ENCODE data around the gene SMC3. TPM values are rescaled to one million over a fixed set of nuclear protein-coding genes. Genes with fewer than 3 reads are reported as not detected.

Gene SMC3
- total and polyA plus RNA-seq, 12 donors = 10.0 to 38.8 (median 21.5) TPM

DNA sequence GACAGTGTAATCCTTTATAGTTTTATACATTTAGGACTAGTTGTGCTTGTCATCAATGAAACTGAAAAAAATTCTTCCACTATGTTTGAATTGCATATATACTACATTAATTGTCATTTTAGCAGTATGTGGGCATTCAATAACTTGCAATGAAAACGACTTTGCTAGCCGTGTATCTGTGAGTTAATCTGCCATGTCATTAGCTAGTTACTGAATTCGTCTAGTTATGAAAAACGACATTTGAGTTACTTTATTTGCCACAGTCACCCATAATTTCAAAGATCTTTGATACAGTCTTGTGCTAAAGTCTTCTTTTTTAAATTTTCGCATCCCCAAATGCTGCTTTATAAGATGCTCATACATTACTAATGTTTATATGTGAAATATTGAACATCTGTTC, 18.3 kb upstream of the SMC3 start:
- no peak for DNase-seq
- intact Hi-C loops (cut with DNase I) = loop anchor here in 1 of 2 donors (5.0 kb wide), 1 partner anchor 237 kb away; no protein-coding TSS in a partner anchor
- Histone ChIP-seq H3K27me3 (peaks cover 3% of the 10 kb centered on the region), H3K27ac (no peak overlapping the region), H3K4me3 (no peak overlapping the region), H3K4me1 (replicated peaks in 1 of 2) (no peaks in the 10 kb centered on the region), H3K9me3 (replicated peaks in 1 of 3) (no peaks in the 10 kb centered on the region), H3K36me3 (replicated peaks in 1 of 2) (no peaks in the 10 kb centered on the region)
- TF ChIP-seq POLR2A (IDR thresholded peaks at IDR 0.05) = no peak
- TF ChIP-seq, protein P1, sequence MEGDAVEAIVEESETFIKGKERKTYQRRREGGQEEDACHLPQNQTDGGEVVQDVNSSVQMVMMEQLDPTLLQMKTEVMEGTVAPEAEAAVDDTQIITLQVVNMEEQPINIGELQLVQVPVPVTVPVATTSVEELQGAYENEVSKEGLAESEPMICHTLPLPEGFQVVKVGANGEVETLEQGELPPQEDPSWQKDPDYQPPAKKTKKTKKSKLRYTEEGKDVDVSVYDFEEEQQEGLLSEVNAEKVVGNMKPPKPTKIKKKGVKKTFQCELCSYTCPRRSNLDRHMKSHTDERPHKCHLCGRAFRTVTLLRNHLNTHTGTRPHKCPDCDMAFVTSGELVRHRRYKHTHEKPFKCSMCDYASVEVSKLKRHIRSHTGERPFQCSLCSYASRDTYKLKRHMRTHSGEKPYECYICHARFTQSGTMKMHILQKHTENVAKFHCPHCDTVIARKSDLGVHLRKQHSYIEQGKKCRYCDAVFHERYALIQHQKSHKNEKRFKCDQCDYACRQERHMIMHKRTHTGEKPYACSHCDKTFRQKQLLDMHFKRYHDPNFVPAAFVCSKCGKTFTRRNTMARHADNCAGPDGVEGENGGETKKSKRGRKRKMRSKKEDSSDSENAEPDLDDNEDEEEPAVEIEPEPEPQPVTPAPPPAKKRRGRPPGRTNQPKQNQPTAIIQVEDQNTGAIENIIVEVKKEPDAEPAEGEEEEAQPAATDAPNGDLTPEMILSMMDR (IDR thresholded peaks at IDR 0.05) = no peak
- 69 to 78% (median 76%) methylated on average over 5 of the region's 5 CpGs for WGBS, 4 donors

DNA sequence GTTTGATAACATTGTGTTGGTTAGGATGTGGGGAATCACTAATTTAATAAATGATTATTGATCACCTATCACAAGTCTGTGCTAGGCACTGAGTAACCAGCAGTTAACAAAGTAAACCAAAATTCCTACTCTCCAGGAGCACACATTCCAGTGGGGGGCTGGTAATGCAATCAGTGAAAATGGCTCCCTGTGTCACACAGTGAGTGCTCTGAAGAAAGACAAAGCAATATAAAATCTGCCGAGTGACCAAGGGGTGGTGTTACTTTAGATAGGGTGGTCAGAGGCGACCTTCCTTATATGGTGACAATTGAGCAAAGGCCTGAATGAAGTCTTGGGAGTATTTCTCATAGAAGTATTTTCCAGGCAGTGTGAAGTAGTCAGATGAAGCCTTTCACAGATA, 13.6 kb upstream of the SMC3 start:
- no peak overlapping the region for H3K4me3 ChIP-seq
- no peak overlapping the region for H3K27ac ChIP-seq
- H3K36me3 ChIP-seq (replicated peaks in 1 of 2) = no peaks in the 10 kb centered on the region
- no peaks in the 10 kb centered on the region for H3K4me1 ChIP-seq (replicated peaks in 1 of 2)
- 37 to 60% (median 51%) methylated on average over 2 of the region's 2 CpGs for WGBS, 4 donors
- peaks cover 2% of the 10 kb centered on the region for H3K27me3 ChIP-seq
- TF ChIP-seq POLR2A (IDR thresholded peaks at IDR 0.05) = no peak
- TF ChIP-seq, protein P1 (IDR thresholded peaks at IDR 0.05) = no peak
- no peaks in the 10 kb centered on the region for H3K9me3 ChIP-seq (replicated peaks in 1 of 3)
- no peak for DNase-seq
- intact Hi-C loops (cut with DNase I) = loop anchor here in 1 of 2 donors (5.0 kb wide), 1 partner anchor 242 kb away; no protein-coding TSS in a partner anchor

DNA sequence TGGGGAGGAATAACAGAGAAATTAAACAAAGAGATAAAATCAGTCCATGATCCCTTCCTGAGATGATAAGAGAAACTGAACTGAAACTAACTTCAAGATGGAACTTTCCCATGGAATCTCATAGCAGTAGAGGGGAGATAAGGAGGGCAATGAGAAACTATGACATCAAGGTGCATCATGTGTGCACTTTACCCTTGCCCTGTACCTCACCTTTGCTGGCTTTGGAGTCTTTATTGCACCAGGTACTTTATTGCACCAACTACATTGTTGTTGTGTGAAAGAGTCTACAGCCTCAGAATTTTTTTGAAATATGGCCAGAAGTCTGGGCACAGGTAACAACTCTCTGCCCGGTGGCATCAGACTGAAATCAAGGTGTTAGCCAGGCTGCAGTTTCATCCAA, 11.2 kb upstream of the SMC3 start:
- Histone ChIP-seq H3K4me3 (no peak overlapping the region), H3K36me3 (replicated peaks in 1 of 2) (no peaks in the 10 kb centered on the region), H3K4me1 (replicated peaks in 1 of 2) (no peaks in the 10 kb centered on the region), H3K9me3 (replicated peaks in 1 of 3) (no peaks in the 10 kb centered on the region), H3K27me3 (no peaks in the 10 kb centered on the region), H3K27ac (no peak overlapping the region)
- DNase-seq = no peak
- intact Hi-C loops (cut with DNase I) = no loop called here
- 97 to 100% (median 99%) methylated on average over 1 of the region's 1 CpG for WGBS, 4 donors
- TF ChIP-seq, protein P1 (IDR thresholded peaks at IDR 0.05) = no peak
- TF ChIP-seq POLR2A (IDR thresholded peaks at IDR 0.05) = no peak

DNA sequence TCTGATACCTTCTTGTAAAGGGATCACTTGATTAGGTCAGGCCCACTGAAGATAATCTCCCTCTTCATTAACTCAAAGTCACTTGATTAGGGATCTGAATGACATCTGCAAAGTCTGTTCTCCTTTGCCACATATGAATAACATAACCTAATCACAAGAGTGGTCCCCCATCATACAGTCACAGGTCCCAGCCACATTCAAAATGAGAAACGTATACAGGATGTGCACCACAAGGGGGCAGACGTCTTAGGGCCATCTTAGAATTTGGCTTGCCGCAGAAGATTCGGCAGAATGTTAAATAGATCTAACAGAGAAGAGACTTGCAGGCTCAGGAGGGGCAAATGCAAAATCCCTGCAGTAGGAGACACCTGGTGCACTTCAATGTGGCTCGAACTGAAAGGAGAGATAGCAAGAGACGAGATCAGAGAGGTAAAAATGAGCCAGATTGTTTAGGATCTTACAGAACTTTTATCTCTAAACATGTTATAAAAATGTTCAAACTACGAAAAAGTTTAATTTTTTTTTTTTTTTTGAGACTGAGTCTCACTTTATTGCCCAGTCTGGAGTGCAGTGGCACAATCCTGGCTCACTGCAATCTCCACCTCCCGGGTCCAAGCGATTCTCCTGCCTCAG, 10.4 kb upstream of the SMC3 start:
- no peak overlapping the region for H3K4me3 ChIP-seq
- H3K27me3 ChIP-seq = no peaks in the 10 kb centered on the region
- no peaks in the 10 kb centered on the region for H3K4me1 ChIP-seq (replicated peaks in 1 of 2)
- peak in 4 of 7 donors; percentile 41 to 68 (median 48) for DNase-seq
- intact Hi-C loops (cut with DNase I) = no loop called here
- no peak overlapping the region for H3K27ac ChIP-seq
- no peak for TF ChIP-seq POLR2A (IDR thresholded peaks at IDR 0.05)
- TF ChIP-seq, protein P1 (IDR thresholded peaks at IDR 0.05) = peak; percentile 31 to 69 (median 46)
- H3K9me3 ChIP-seq (replicated peaks in 1 of 3) = no peaks in the 10 kb centered on the region
- 46 to 54% (median 50%) methylated on average over 9 of the region's 9 CpGs for WGBS, 4 donors
- no peaks in the 10 kb centered on the region for H3K36me3 ChIP-seq (replicated peaks in 1 of 2)
